Sigmoid colon (tissue), 3 donors: Measurements from ENCODE around the gene PPP2R3C.

ENCODE experiments used
- POLR2A ChIP-seq, 2 donors: fragments of 450-650 bp; IDR thresholded peaks; one replicate each; pipeline ENCODE4 v1.6.1; 2016; ENCODE audit warnings: antibody characterized with exemption in 2 of 2, mild to moderate bottlenecking in 2 of 2, moderate library complexity in 2 of 2
- TF ChIP-seq, protein P1 (sequence below), 4 experiments: fragments of 450-650 bp in 3 of 4; fragments of 200-600 bp in 1 of 4; IDR thresholded peaks; one replicate each; pipeline ENCODE4 v1.5.1; 2016 to 2019; ENCODE audit warnings: antibody characterized with exemption in 4 of 4, mild to moderate bottlenecking in 3 of 4, moderate library complexity in 2 of 4

DNA sequence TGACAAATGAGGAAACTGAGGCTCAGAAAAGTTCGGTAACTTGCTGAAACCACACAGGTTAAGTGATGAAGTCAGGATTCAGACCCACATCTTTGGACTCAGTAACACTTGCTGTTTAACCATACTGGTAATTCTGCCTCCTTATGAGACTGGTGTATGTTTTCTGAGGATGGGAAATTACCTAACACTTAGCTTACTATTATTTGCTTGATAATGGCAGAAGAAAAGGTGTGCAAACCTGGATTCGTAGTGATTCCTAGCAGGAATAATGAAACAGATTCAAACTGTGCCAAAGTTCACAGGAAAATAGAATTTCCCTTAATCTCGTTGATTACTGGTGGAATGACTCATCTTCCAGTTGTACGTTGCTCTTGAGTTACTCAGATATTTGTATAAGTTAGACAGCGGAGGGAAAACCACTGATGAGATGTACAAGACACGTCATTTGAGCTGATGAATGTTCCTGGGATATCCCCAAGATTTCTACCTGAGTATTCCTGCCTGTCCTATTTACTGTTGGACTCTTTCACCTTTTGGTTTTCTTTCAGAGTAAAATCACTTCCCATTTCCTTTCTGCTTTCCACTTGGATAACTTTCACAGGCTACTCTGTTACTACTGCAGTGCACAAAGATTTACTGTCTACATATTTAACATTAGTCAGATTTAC is 38.1 kb upstream of the PPP2R3C start:
- TF ChIP-seq, protein P1, sequence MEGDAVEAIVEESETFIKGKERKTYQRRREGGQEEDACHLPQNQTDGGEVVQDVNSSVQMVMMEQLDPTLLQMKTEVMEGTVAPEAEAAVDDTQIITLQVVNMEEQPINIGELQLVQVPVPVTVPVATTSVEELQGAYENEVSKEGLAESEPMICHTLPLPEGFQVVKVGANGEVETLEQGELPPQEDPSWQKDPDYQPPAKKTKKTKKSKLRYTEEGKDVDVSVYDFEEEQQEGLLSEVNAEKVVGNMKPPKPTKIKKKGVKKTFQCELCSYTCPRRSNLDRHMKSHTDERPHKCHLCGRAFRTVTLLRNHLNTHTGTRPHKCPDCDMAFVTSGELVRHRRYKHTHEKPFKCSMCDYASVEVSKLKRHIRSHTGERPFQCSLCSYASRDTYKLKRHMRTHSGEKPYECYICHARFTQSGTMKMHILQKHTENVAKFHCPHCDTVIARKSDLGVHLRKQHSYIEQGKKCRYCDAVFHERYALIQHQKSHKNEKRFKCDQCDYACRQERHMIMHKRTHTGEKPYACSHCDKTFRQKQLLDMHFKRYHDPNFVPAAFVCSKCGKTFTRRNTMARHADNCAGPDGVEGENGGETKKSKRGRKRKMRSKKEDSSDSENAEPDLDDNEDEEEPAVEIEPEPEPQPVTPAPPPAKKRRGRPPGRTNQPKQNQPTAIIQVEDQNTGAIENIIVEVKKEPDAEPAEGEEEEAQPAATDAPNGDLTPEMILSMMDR (IDR thresholded peaks at IDR 0.05) = no peak
- TF ChIP-seq POLR2A (IDR thresholded peaks at IDR 0.05) = no peak
